T-helper 2 cell treated with Interferon-gamma antibody and Interleukin-4, amounts not matched to agents 100 ng/mL and 5 ng/mL, for 36 hours (primary cell): ENCODE data around the gene PRX. TPM values are rescaled to one million over a fixed set of nuclear protein-coding genes. Genes with fewer than 3 reads are reported as not detected.

Experiments
- intact Hi-C: fragments of 100-400 bp; cut with micrococcal nuclease; formaldehyde crosslinking; loops from one replicate; pipeline ENCODE4 v1.15.1; 2023
- total RNA-seq: library from RNA; stranded (reverse); gene quantifications from 2 replicates; pipeline ENCODE4 v1.2.3, GENCODE V29; 2022

The PRX gene
- total RNA-seq, 1 donor from 2014 or later, result 0.77 TPM

DNA sequence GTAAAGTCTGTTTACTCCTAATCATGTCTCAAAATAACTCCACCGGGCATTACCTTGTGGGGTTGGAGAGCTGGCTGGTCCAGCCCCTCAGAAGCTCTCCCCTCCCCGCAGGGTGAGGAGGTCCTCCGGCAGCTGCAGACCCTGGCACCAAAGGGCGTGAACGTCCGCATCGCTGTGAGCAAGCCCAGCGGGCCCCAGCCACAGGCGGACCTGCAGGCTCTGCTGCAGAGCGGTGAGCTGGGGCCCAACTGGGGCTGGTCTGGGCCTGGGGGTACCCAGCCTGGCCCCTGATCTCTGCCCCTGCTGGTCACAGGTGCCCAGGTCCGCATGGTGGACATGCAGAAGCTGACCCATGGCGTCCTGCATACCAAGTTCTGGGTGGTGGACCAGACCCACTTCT, 43.4 kb downstream of the PRX start:
- intact Hi-C loops, result no loop called here

DNA sequence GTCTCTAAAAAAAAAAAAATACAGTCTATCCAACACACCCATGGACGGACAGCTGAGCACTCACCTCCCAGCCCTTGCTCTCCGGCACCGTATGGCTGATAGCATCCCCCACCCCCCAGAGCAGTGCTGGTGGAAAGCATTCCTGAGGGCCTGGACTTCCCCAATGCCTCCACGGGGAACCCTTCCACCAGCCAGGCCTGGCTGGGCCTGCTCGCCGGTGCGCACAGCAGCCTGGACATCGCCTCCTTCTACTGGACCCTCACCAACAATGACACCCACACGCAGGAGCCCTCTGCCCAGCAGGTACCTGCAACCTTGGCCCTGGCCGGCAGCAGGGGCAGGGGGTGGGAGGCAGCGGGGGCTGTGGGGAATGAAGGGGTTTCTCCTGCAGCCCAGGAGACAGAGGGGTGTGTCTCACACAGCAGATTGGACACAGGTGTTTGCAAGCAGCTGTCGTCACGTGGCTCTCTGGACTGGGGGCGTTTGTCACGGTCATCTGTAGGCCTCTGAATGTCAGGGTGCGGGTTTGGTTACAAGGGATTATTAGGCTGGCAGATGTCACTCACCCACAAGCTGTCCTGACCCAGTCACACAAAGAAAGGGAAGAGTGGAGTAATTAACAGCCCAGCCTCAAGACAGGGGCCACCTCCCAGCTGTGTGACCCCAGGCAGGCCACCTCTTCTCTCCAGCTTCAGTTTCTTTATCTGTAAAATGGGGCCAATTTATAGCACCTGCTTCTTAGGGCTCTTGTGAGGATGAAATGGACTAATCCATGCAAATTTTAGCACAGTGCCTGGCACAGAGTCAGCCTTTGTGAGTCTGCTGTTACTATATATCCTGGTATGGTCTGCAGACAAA, 45.4 kb downstream of the PRX start:
- intact Hi-C loops, result no loop called here

DNA sequence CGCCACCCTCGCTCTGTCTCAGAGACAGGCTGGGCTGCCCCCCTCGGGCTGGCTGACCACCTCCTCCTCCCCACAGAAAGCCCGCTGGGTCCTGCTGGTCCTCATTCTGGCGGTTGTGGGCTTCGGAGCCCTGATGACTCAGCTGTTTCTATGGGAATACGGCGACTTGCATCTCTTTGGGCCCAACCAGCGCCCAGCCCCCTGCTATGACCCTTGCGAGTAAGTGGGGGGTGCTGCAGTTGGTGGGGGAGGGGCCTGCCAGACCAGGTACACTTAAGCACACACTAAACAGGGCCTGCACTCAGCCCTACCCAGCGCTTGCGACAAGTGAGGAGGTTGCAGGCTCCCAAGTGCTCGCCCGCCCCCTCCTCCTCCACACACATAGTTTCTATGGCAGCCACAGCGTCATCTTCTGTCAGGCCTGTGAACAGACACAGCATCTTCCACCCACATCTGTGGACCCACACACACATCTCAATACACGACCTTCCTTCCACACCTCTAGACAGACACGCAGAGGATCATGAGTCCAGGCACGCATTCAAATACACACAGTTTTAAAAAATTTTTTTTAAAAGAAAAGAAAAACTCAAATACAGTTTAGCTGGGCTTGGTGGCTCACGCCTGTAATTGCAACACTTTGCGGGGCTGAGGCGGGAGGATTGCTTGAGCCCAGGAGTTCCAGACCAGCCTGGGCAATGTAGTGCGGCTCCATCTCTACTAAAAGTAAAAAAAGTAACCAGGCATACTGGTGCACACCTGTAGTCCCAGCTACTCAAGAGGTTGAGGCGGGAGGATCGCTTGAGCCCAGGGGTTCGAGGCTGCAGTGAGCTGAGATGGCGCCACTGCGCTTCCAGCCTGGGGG, 46.2 kb downstream of the PRX start:
- intact Hi-C loops, result no loop called here

DNA sequence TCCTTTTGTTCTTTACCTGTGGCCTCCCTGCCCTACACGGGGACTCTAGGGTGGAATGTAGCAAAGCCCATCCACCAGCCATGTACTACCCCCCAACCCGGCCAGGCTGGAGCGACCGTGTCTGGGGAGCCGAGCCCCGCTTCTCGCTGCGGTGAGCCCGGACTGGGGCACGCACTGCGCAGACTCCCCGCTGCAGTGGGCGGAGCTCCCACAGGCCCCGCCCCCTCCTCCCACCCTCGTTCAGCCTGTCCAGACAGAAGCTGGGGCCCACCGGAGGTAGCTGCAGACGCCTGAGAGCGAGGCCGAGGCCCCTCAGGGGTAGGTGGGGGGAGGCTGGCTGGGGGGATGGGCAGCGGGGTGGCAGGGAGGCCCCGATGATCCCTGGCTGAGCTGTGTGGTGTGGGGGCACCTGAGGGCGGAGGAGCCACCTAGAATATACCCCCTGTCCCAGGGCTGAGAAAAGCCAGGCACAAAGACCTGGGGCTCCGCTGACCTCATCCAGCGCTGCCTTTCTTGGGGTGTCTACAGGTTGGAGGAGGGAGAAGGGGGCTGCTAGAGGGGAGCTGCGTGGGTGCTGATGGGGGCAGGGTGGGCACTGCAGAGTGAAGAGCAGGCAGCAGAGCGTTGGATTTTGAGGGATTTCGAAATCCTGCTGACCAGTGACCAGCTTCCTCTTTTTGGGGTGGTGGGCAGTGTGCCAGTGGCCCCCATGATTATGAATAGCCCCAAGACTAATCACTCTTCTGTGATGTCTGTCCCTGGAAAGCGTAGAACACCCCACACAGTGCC, 47.4 kb downstream of the PRX start:
- intact Hi-C loops, result no loop called here

DNA sequence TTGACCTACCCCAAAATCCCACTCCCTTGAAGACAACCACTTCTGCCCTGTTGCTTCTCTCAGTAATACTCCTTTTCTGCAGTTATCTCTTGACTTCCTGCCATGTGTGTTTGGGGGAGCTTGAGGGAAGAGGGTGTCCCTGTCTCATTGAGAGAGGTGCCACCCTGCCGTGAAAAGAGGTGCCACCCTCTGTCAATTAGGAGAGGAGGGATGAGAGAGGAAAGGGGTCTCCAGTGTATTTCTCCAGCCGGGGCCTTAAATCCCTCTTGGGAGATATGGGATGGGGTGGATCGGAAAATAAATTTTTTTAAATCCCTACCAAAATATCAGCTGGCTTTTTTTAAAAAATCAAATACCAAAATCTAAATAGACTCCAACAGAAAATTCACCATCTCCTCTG, 48.2 kb downstream of the PRX start:
- intact Hi-C loops, result no loop called here

DNA sequence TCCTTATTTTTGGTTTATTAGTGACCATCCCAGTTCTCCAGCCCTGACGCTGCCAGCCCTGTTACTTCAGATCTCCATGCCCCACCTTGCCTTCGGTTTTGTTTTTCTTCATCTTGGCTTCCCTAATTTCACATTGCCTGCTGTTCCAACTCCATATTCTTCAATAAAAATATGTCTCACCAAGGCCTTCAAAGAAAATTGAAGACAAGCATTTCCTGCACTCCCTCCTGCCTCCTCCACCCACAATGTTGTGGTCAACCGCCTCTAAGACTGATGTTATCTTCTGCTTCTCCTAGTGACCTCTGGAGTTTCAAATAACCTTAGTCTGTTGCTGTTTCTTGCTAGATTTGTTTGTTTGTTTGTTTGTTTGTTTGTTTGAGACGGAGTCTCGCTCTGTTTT, 50.1 kb downstream of the PRX start:
- intact Hi-C loops, result no loop called here

DNA sequence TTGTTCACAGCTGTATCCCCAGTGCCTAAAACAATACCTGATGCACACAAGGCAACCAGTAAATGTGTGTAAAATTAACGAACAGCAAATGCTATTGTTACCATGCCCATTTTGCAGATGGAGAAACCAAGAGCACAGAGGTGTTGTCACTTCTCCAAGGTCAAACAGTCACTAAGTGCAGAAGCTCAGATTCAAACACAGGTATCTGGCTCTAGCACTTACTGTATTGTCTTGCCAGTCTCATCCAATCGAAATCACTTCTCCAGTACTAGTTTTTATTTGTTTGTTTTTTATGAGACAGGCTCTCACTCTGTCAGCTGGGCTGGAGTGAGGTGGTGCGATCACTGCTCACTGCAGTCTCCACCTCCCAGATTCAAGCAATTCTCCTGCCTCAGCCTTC, 51.0 kb downstream of the PRX start:
- intact Hi-C loops, result no loop called here

DNA sequence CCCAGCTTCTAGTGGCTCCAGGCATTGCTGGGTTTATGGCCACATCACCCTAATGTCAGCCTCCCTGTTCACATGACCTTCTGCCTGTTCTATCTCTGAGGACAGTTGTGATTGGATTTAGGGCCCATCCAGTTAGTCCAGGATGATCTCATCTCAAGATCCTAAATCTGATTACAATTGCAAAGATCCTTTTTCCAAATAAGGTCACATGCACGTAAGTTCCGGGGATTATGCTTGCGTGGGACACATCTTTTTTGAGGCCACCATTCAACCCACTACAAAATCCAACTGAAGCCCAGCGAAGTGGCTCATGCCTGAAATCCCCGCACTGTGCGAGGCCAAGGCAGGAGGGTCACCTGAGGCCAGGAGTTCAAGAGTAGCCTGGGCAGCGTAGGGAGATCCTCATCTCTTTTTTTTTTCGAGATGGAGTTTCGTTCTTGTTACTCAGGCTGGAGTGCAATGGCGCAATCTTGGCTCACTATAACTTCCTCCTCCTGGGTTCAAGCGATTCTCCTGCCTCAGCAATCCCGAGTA, 52.4 kb downstream of the PRX start:
- intact Hi-C loops, result no loop called here

DNA sequence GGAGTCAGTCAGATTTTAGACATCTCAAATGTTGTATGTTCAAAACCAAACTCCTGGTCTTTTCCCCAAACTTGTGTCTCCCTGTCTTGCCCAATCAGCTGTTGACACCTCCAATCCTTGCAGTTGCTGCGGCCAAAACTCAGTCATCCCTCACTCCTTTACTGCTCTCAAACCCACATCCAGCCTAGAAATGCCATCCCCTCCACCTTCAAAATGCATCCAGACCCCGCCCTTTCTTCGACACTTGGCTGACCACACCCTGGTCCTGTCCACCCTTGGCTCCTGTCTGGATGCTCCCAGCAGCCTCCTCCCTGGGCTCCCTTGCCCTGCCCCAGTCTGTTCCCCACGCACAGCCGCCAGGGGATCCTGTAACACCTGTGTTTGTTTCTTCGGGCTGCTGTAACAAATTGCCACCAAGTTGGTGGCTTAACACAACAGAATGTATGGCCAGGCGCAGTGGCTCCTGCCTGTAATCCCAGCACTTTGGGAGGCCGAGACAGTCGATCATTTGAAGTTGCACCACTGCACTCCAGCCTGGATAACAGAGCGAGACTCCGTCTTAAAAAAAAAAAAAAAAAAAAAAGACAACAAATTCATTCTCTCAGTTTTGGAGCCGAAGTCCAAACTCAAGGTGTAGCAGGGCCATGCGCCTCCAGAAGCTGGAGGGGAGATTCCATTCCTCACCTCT, 53.0 kb downstream of the PRX start:
- intact Hi-C loops, result no loop called here

DNA sequence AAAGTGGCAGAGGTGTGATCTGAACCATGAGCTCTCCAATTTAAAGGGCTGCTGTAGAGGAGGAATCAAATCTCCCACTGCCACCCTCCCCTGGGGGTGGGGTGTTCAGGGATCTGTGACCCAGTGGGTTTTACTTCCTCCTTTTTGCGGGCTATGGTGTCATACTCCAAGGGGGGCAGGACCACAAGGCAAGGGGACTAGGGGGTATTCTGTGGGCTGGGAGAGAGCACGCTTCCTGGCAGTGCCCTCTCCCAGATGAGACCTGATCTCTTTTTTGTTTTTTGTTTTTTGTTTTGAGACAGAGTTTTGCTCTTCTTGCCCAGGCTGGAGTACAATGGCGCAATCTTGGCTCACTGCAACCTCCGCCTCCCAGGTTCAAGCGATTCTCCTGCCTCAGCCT, 54.4 kb downstream of the PRX start:
- intact Hi-C loops, result no loop called here

DNA sequence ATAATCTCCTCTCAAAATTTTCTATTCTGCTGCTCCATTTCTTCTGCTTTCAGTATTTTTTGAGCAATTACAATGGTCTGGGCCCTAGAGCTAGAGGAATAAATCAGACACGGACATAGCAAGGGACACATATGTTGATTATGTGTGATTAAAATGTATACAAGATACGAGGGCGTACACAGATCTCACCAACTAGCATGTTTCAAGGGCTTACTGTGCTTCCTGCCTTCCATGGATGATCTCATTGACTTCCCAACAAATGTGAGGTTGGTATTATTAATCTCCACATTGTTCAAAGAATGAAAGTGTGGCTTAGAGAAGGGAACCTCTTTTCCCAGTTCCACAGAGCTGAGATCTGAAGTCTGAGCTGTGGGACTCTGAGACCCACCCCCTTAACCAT, 55.5 kb downstream of the PRX start:
- intact Hi-C loops, result no loop called here

DNA sequence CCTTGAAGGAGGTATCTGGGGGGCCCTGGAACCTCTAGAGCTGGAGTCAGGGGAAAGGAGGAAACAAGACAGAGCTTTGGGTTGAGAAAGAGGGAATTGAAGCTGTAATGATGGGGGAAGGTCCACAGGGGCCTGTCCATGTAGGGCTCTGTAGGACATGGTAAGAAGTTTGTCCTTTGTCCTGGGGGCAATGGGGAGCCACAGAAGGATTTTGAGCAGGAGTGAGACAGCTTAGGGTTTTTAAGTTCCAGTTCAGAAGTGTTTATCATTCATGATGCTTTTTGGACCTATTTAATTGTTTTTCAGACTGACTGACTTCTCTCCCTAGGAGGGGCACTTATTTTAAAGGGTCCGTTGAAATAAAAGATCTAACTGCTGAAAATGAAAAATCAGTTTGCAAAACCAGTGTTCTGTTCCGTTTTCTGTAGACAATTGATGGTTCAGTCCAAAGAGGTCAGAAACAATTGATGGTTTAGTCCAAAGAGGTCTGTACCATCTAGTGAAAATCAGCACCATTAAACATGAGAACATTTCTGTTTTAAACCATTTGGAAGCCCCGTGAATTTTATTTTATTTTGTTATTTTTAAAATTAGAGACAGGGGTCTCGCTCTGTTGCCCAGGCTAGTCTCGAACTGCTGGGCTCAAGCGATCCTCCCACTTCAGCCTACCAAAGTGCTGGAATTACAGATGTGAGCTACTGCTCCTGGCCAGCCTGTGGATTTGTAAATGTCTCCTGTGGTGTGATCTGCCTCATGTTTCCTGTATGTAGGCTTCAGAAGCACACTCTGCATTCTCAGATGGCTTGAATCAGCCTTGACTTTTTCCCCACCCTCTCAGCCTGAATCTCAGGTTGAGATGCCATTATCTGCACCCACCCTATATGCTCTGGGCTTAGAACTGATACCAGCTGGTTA, 56.2 kb downstream of the PRX start:
- intact Hi-C loops, result no loop called here

DNA sequence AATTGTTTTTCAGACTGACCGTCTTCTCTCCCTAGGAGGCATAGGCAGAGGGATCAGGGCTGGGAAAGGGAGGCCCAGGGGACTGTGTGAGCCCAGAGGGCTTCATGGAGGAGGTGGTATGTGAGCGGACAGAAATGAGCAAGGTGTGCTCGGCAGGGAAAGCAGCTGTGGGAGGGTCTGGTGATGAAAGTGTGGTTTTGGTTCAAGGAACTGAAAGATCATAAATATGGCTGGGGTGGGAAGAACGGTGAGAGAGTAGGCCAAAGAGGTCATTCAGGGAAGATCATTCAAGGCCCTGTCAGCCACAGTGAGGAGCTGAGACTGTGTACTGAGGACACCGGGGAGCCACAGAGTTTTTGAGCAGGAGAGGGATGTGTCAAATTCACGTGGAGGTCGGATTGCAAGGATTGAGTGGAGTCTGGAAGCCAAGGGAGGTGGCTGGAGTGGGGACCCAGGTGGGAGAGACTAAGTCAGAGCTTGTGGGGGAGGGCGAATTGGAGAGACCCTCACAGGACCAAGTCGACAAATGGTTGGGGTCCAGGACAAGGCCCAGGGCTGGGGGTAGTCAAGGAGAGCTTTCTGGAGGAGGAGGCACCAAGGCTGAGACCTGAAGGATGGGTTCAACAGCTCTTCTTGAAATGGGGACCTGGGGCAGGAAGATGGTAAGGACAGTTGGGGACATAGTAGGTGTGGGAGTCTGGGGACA, 57.0 kb downstream of the PRX start:
- intact Hi-C loops, result no loop called here

DNA sequence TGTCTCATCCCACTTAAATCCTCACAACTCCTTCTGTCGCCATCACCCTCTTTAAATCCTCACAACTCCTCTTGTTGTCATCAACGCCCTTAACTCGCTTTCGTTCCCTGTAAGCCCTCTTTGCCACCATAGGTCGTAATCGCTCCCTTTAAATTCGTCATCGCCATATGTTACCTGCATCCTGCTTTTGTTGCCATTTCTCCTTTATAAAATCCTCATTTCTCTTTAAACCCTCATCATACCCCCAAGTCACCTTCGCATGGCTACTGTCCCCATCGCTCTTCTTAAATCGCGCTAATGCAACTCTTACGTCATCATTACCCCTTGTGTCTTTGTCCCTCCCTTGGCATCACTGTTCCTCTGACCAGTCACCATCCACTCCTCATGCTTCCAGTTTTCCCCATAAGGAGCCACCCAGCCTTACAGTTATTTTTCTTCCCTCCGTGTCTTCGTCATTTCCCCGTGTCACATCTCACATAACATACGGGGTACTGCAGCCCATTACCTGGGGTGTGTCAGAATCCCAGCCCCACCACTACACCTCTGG, 64.1 kb downstream of the PRX start:
- intact Hi-C loops, result loop anchor here (1.0 to 5.0 kb wide), 5 partner anchors 64 to 368 kb away; partner anchors contain the start of genes AKT2, BLVRB, COQ8B and ITPKC

DNA sequence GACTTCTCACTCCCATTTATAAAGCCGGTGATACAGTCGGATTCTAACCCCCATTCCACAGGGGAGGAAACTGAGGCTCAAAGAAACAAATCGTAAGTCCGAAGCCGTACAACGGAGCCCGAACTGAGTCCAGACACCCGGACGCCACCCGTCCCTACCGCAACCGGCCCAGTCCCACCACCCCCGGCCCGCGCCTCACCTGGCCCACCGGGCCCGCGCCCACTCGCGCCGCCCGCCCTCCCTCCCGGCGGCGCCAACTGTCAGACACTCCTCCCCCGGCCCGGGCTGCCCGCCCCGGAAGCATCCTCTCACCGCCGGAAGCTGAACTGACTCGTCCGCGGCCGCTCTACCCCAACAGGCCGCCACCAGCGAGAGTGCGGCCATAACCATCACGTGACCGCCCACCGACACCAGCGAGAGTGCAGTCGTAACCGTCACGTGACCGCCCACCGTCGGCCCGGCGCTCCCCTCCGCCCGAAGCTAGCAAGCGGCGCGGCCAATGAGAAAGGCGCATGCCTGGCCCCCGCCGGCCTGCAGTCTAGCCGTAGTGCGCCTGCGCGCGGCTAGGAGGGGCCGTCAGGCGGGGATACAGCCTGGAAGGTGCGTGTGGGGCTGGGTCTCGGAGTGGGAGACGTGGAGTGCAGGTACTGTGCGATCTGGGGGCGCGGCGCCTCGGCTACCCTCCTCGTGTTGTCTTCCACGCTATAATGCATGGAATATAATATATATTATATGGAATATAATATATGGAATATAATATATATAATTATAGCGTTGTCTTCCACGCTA, 64.9 kb downstream of the PRX start, which contains the start of the genes C19orf47 and PLD3:
Gene C19orf47 (minus strand): TSS at position 273 of the 789 bp plus-strand sequence. CDS start 6,540 bp downstream, outside the sequence.
Gene PLD3 (plus strand): TSS at position 571 of the 789 bp plus-strand sequence. CDS start 17,789 bp downstream, outside the sequence.
- intact Hi-C loops, result loop anchor here (1.0 to 5.0 kb wide), 5 partner anchors 63 to 369 kb away; partner anchors contain the start of genes AKT2, BLVRB, COQ8B and ITPKC

DNA sequence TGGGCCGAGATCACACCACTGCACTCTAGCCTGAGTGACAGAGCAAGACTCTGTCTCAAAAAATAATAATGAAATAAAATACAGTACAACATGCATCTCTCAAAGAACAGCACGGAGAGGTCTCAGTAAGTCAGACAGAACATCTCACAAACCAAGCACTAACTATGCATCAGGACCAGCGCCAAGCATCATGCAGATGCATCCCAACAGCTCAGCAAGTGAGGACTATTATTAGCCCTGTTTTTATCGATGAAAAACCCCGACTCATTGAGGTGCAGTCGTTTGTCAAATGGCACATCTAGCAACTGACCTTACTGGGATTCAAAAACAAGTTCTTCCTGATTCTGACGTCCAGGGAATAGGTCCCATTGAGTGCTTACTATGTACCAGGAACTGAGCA, 68.8 kb downstream of the PRX start:
- intact Hi-C loops, result no loop called here
